ENCODE results near the gene CTSD. TPM values are rescaled to one million over a fixed set of nuclear protein-coding genes. Genes with fewer than 3 reads are reported as not detected.
A peak's percentile ranks its signal among the peaks of the same experiment; 100 is the strongest.
"Not testable (repeated sequence)": the region's sequence is repeated elsewhere in the genome, so short reads cannot be mapped to it uniquely, and the experiment has no call there.

The CTSD gene
- total RNA-seq, 1 experiment from 2014 or later, result 127 TPM

GRCh38 chr11:1769304-1769936 is 5.7 kb upstream of the CTSD start:
- H3K79me2 ChIP-seq (ENCODE audit: insufficient read depth, low read length); BruUV-seq (replicated peaks); H2AFZ ChIP-seq (ENCODE audit: low read depth, low read length, poor library complexity, severe bottlenecking); H3K4me3 ChIP-seq (replicated peaks in 1 of 2; ENCODE audit: low read depth in 1 of 2, low read length in 2 of 2); CTCF ChIA-PET; H3K9me3 ChIP-seq (ENCODE audit: control insufficient read depth in 1 of 2, insufficient read depth in 1 of 2, low read depth in 1 of 2, low read length in 2 of 2); RAD21 ChIA-PET (ENCODE audit: low non-redundant PET in 1 of 2, low total read pairs in 2 of 2, uncharacterized antibody in 2 of 2, unreplicated experiment in 2 of 2); H3K27me3 ChIP-seq (ENCODE audit: insufficient read depth, low read length); H3K36me3 ChIP-seq (ENCODE audit: control insufficient read depth in 1 of 2, insufficient read depth in 2 of 2, low read length in 2 of 2); H3K9ac ChIP-seq (ENCODE audit: low read length); intact Hi-C loops (cut with micrococcal nuclease); H3K9me2 ChIP-seq (ENCODE audit: insufficient read depth); POLR2A ChIA-PET; H3K27ac ChIP-seq (ENCODE audit: low read depth, low read length); H4K20me1 ChIP-seq (ENCODE audit: insufficient read depth): not testable (repeated sequence)
- DNase-seq (ENCODE audit: low read depth, low spot score) (peak; percentile 42), ATAC-seq (peak; percentile 29)
- Histone ChIP-seq H3K4me2 (ENCODE audit: low read length) (0 out of 2 replicates have a peak overlapping the region, but pooled peaks have one; percentile 25), H3K4me1 (ENCODE audit: control insufficient read depth in 1 of 2, insufficient read depth in 2 of 2, low read length in 2 of 2) (peaks cover 24 to 51% of the 10 kb centered on the region in 2 experiments)
- peak; percentile 49; the same call in 1 of the 2 replicates for TF ChIP-seq POLR2AphosphoS5 (IDR thresholded peaks at IDR 0.05; ENCODE audit: low read depth, low read length)
- TF ChIP-seq TCF7L2 (IDR thresholded peaks at IDR 0.05; ENCODE audit: borderline replicate concordance, extremely low read depth, insufficient read depth, insufficient read length), result peak; percentile 28

- Histone ChIP-seq H3K4me3 (replicated peaks in 1 of 2; ENCODE audit: low read depth in 1 of 2, low read length in 2 of 2) (no peak overlapping the region), H3K27ac (ENCODE audit: low read depth, low read length) (no peak overlapping the region), H3K4me1 (ENCODE audit: control insufficient read depth in 1 of 2, insufficient read depth in 2 of 2, low read length in 2 of 2) (peaks cover 19 to 49% of the 10 kb centered on the region in 2 experiments), H3K36me3 (ENCODE audit: control insufficient read depth in 1 of 2, insufficient read depth in 2 of 2, low read length in 2 of 2) (no peaks in the 10 kb centered on the region), H4K20me1 (ENCODE audit: insufficient read depth) (no peaks in the 10 kb centered on the region), H3K9me2 (ENCODE audit: insufficient read depth) (no peaks in the 10 kb centered on the region), H3K9me3 (ENCODE audit: control insufficient read depth in 1 of 2, insufficient read depth in 1 of 2, low read depth in 1 of 2, low read length in 2 of 2) (no peaks in the 10 kb centered on the region), H3K79me2 (ENCODE audit: insufficient read depth, low read length) (peaks cover 4% of the 10 kb centered on the region; the same call in 1 of the 2 replicates), H3K27me3 (ENCODE audit: insufficient read depth, low read length) (no peaks in the 10 kb centered on the region), H3K4me2 (ENCODE audit: low read length) (no peak overlapping the region), H3K9ac (ENCODE audit: low read length) (no peak overlapping the region), H2AFZ (ENCODE audit: low read depth, low read length, poor library complexity, severe bottlenecking) (no peak overlapping the region)
- RAD21 ChIA-PET (ENCODE audit: low non-redundant PET in 1 of 2, low total read pairs in 2 of 2, uncharacterized antibody in 2 of 2, unreplicated experiment in 2 of 2), result no interaction called here
- TF ChIP-seq SP1 (IDR thresholded peaks at IDR 0.05; ENCODE audit: low read depth) (no peak), FOSL1 (IDR thresholded peaks at IDR 0.05; ENCODE audit: low read depth) (no peak), CTCF (IDR thresholded peaks at IDR 0.05 in 2 of 3, conservative IDR thresholded peaks at IDR 0.05 in 1 of 3; ENCODE audit: borderline replicate concordance in 1 of 3, insufficient read depth in 1 of 3, low read depth in 2 of 3, low read length in 2 of 3) (no peak), EGR1 (IDR thresholded peaks at IDR 0.05; ENCODE audit: low read depth) (no peak), CEBPB (IDR thresholded peaks at IDR 0.05; ENCODE audit: low read depth) (no peak)
- CTCF ChIA-PET, result no interaction called here
- intact Hi-C loops (cut with micrococcal nuclease), result no loop called here
- ATAC-seq (no peak), DNase-seq (ENCODE audit: low read depth, low spot score) (no peak)
- POLR2A ChIA-PET, result no interaction called here
- BruUV-seq (replicated peaks), result no TSS peak
Observed at GRCh38 chr11:1768141-1768469, 4.4 kb upstream of the CTSD start.

All from HCT116 (cell line).